B cell (primary cell): ENCODE results near the gene AQP5.

Source experiments
- CTCF ChIP-seq: fragments of 200-600 bp; IDR thresholded peaks from one replicate; pipeline ENCODE4 v1.8.0; 2022; ENCODE audit warnings: antibody characterized with exemption, mild to moderate bottlenecking
- EZH2 ChIP-seq: IDR thresholded peaks from 2 replicates; pipeline ENCODE4 v1.6.1; 2012; ENCODE audit warnings: borderline replicate concordance, low read depth, mild to moderate bottlenecking, moderate library complexity, low read length; ENCODE audit not compliant: insufficient read depth, poor library complexity, severe bottlenecking

DNA sequence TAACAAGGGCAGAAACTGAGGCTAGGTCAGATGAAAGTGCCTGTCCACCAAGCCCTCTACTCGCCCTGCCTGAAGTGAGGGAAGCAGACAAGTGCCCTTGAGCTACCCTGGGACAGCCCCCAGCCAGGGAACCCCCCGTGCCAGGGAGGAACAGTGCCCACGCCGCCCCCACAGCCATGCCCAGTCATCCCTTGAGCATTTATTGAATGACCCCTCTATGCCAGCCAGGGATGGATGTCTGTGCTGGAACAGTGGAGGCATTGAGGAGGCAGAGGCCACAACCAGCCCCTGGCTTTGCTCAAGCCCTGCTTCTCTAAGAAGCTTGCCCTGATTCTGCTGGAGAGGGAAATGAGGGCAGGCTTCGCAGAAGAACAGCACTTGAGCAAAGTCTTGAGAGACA, 7.4 kb downstream of the AQP5 start:
- TF ChIP-seq CTCF (no peak), EZH2 (no peak)
